GM19468 (cell line): ENCODE data around the gene PLXDC1.
"Not testable (repeated sequence)": the region's sequence is repeated elsewhere in the genome, so short reads cannot be mapped to it uniquely, and the experiment has no call there.

Experiments used
- ATAC-seq: cut with Tn5 transposase; IDR thresholded peaks from one replicate; pipeline ENCODE4 v1.9.1; 2021; ENCODE audit warnings: mild to moderate bottlenecking, moderate library complexity, moderate number of reproducible peaks; ENCODE audit not compliant: unreplicated experiment; ENCODE audit errors: extremely low read depth

The PLXDC1 gene

GRCh38 chr17:39074676-39075075 is 76.8 kb downstream of the PLXDC1 start:
- ATAC-seq: no peak

GRCh38 chr17:39073916-39074315 is 77.5 kb downstream of the PLXDC1 start:
- no peak for ATAC-seq

GRCh38 chr17:39073353-39073752 is 78.1 kb downstream of the PLXDC1 start:
- no peak for ATAC-seq

- no peak for ATAC-seq
Observed at GRCh38 chr17:39071573-39071972, 79.9 kb downstream of the PLXDC1 start.

GRCh38 chr17:39069114-39069756 is 82.2 kb downstream of the PLXDC1 start:
- no peak for ATAC-seq

GRCh38 chr17:39064819-39065218 is 86.6 kb downstream of the PLXDC1 start:
- no peak for ATAC-seq

GRCh38 chr17:39064374-39064773 is 87.1 kb downstream of the PLXDC1 start:
- ATAC-seq: no peak

GRCh38 chr17:39063681-39064069 is 87.8 kb downstream of the PLXDC1 start:
- ATAC-seq: no peak

GRCh38 chr17:39062846-39063680 is 88.4 kb downstream of the PLXDC1 start:
- ATAC-seq: no peak

GRCh38 chr17:39058524-39058923 is 92.9 kb downstream of the PLXDC1 start:
- no peak for ATAC-seq

- ATAC-seq: no peak
Observed at GRCh38 chr17:39057701-39058206, 93.7 kb downstream of the PLXDC1 start.

GRCh38 chr17:39054111-39054645 is 97.3 kb downstream of the PLXDC1 start:
- ATAC-seq: no peak

GRCh38 chr17:39052423-39052822 is 99.0 kb downstream of the PLXDC1 start:
- not testable (repeated sequence) for ATAC-seq

- ATAC-seq: no peak
Observed at GRCh38 chr17:39051001-39051585, 100.3 kb downstream of the PLXDC1 start.

- ATAC-seq: no peak
Observed at GRCh38 chr17:39045948-39046679, 105.3 kb downstream of the PLXDC1 start.

GRCh38 chr17:39036009-39036408 is 115.4 kb downstream of the PLXDC1 start:
- ATAC-seq: no peak

GRCh38 chr17:39035578-39035977 is 115.9 kb downstream of the PLXDC1 start:
- not testable (repeated sequence) for ATAC-seq

GRCh38 chr17:39028690-39029089 is 122.7 kb downstream of the PLXDC1 start:
- no peak for ATAC-seq

GRCh38 chr17:39027455-39028035 is 123.9 kb downstream of the PLXDC1 start:
- no peak for ATAC-seq

- ATAC-seq: no peak
Observed at GRCh38 chr17:39026980-39027451, 124.4 kb downstream of the PLXDC1 start.
